CD4-positive, alpha-beta T cell (primary cell): ENCODE data around the gene CAMTA1. TPM values are rescaled to one million over a fixed set of nuclear protein-coding genes. Genes with fewer than 3 reads are reported as not detected.

Source experiments
- ATAC-seq: fragments of 200-7000 bp; cut with Tn5 transposase; one replicate; pipeline ENCODE4 v1.10.0; 2022; ENCODE audit warnings: mild to moderate bottlenecking; ENCODE audit not compliant: poor library complexity
- CTCF ChIA-PET: fragments of 350-600 bp; sonication (Branson Sonifier 250); formaldehyde crosslinking; loops from one replicate; lab custom pipeline; 2021; ENCODE audit warnings: antibody characterized with exemption, inconsistent platforms; lab: Charles Lee
- POLR2A ChIA-PET: fragments of 350-600 bp; sonication (Branson Sonifier 250); formaldehyde crosslinking; loops from one replicate; lab custom pipeline; 2021; ENCODE audit warnings: antibody characterized with exemption, inconsistent platforms; lab: Charles Lee
- DNase-seq, 14 experiments: peaks; one replicate each; pipeline ENCODE4 v3.0.0-alpha.2; 2013 to 2020; ENCODE audit warnings: mixed read lengths in 2 of 14
- H3K27ac ChIP-seq, 2 donors: one replicate each; pipeline versions ENCODE4 v1.5.1 to v1.7.0; 2013; ENCODE audit warnings: low read length in 2 of 2, low read depth in 1 of 2, mild to moderate bottlenecking in 1 of 2
- H3K27me3 ChIP-seq, 2 experiments: 1 replicate in 1 of 2; 2 replicates in 1 of 2; pipeline versions ENCODE4 v1.6.1 to v1.7.0; 2013; ENCODE audit warnings: low read length in 2 of 2, control low read depth in 1 of 2, mild to moderate bottlenecking in 1 of 2, moderate library complexity in 1 of 2; ENCODE audit not compliant: insufficient read depth in 2 of 2, control insufficient read depth in 1 of 2
- H3K36me3 ChIP-seq: one replicate; pipeline ENCODE4 v1.6.1; 2013; ENCODE audit warnings: low read length, control low read depth; ENCODE audit not compliant: insufficient read depth
- H3K4me1 ChIP-seq: one replicate; pipeline ENCODE4 v1.6.1; 2013; ENCODE audit warnings: low read length, control low read depth; ENCODE audit not compliant: insufficient read depth
- H3K4me3 ChIP-seq: one replicate; pipeline ENCODE4 v1.5.1; 2013; ENCODE audit warnings: mild to moderate bottlenecking, low read length, moderate library complexity
- H3K9me3 ChIP-seq, 2 experiments: 1 replicate in 1 of 2; 2 replicates in 1 of 2; pipeline versions ENCODE4 v1.6.1 to v1.7.0; 2013; ENCODE audit warnings: low read length in 2 of 2, mild to moderate bottlenecking in 2 of 2, control low read depth in 1 of 2, moderate library complexity in 1 of 2; ENCODE audit not compliant: control insufficient read depth in 1 of 2, insufficient read depth in 1 of 2
- H3K27ac Mint-ChIP-seq: one replicate; pipeline ENCODE4 v1.8.0; 2020; ENCODE audit warnings: mixed read lengths
- H3K27me3 Mint-ChIP-seq: one replicate; pipeline ENCODE4 v1.8.0; 2021; ENCODE audit warnings: mixed read lengths
- H3K36me3 Mint-ChIP-seq: one replicate; pipeline ENCODE4 v1.8.0; 2021; ENCODE audit warnings: low read depth, mixed read lengths
- H3K4me1 Mint-ChIP-seq: one replicate; pipeline ENCODE4 v1.8.0; 2021; ENCODE audit warnings: low read depth, mixed read lengths
- H3K4me3 Mint-ChIP-seq: one replicate; pipeline ENCODE4 v1.8.0; 2020; ENCODE audit warnings: mild to moderate bottlenecking, mixed read lengths
- H3K9me3 Mint-ChIP-seq: one replicate; pipeline ENCODE4 v1.8.0; 2020; ENCODE audit warnings: mixed read lengths
- intact Hi-C, 2 experiments: fragments of 100-400 bp; cut with DNase I in 1 of 2; cut with micrococcal nuclease in 1 of 2; formaldehyde crosslinking; loops; one replicate each; pipeline versions ENCODE4 v1.15.1 to v1.9.0; 2023 to 2025; cut with DNase I, micrococcal nuclease
- total RNA-seq, 174 experiments: library from RNA in 2 of 174; stranded (reverse) in 2 of 174; gene quantifications; one replicate each; pipeline ENCODE4 v1.2.3 and lab custom pipeline; 2021 to 2026
- TF ChIP-seq, protein P1 (sequence below): fragments of 200-600 bp; IDR thresholded peaks from one replicate; pipeline ENCODE4 v1.8.0; 2022; ENCODE audit warnings: antibody characterized with exemption, mild to moderate bottlenecking

CAMTA1 gene
- total RNA-seq, 2 experiments from 2014 or later = 38.6 to 39.3 TPM

GRCh38 chr1:7435276-7436055 lies 650.2 kb downstream of the CAMTA1 start:
- DNase-seq (no peak), ATAC-seq (no peak)
- ChIA-PET CTCF (no interaction called here), POLR2A (no interaction called here)
- peaks cover 5% of the 10 kb centered on the region for H3K27me3 Mint-ChIP-seq
- no peaks in the 10 kb centered on the region for H3K4me1 Mint-ChIP-seq
- TF ChIP-seq, protein P1, sequence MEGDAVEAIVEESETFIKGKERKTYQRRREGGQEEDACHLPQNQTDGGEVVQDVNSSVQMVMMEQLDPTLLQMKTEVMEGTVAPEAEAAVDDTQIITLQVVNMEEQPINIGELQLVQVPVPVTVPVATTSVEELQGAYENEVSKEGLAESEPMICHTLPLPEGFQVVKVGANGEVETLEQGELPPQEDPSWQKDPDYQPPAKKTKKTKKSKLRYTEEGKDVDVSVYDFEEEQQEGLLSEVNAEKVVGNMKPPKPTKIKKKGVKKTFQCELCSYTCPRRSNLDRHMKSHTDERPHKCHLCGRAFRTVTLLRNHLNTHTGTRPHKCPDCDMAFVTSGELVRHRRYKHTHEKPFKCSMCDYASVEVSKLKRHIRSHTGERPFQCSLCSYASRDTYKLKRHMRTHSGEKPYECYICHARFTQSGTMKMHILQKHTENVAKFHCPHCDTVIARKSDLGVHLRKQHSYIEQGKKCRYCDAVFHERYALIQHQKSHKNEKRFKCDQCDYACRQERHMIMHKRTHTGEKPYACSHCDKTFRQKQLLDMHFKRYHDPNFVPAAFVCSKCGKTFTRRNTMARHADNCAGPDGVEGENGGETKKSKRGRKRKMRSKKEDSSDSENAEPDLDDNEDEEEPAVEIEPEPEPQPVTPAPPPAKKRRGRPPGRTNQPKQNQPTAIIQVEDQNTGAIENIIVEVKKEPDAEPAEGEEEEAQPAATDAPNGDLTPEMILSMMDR = no peak
- peaks cover 0 to 38% of the 10 kb centered on the region in 2 experiments for H3K9me3 ChIP-seq
- H3K27ac Mint-ChIP-seq = no peak overlapping the region
- no peaks in the 10 kb centered on the region for H3K4me1 ChIP-seq
- no peaks in the 10 kb centered on the region for H3K36me3 ChIP-seq
- intact Hi-C loops = no loop called here
- H3K4me3 Mint-ChIP-seq = no peak overlapping the region
- no peaks in the 10 kb centered on the region for H3K27me3 ChIP-seq
- no peak overlapping the region for H3K4me3 ChIP-seq
- H3K9me3 Mint-ChIP-seq = no peaks in the 10 kb centered on the region
- H3K27ac ChIP-seq = no peak overlapping the region
- H3K36me3 Mint-ChIP-seq = no peaks in the 10 kb centered on the region

- Histone ChIP-seq H3K4me3 (no peak overlapping the region), H3K9me3 (peaks cover 0 to 35% of the 10 kb centered on the region in 2 experiments), H3K27ac (no peak overlapping the region), H3K27me3 (no peaks in the 10 kb centered on the region), H3K36me3 (no peaks in the 10 kb centered on the region), H3K4me1 (no peaks in the 10 kb centered on the region)
- no peak overlapping the region for H3K4me3 Mint-ChIP-seq
- DNase-seq = no peak
- ChIA-PET CTCF (no interaction called here), POLR2A (no interaction called here)
- ATAC-seq = no peak
- intact Hi-C loops = no loop called here
- no peaks in the 10 kb centered on the region for H3K36me3 Mint-ChIP-seq
- H3K27me3 Mint-ChIP-seq = peaks cover 5% of the 10 kb centered on the region
- H3K4me1 Mint-ChIP-seq = no peaks in the 10 kb centered on the region
- no peak overlapping the region for H3K27ac Mint-ChIP-seq
- TF ChIP-seq, protein P1 = no peak
- H3K9me3 Mint-ChIP-seq = no peaks in the 10 kb centered on the region
Observed at GRCh38 chr1:7436056-7437005, 651.1 kb downstream of the CAMTA1 start.

GRCh38 chr1:7437036-7437435 lies 651.8 kb downstream of the CAMTA1 start:
- H3K4me1 ChIP-seq = no peaks in the 10 kb centered on the region
- POLR2A ChIA-PET = no interaction called here
- CTCF ChIA-PET = no interaction called here
- intact Hi-C loops = no loop called here
- no peaks in the 10 kb centered on the region for H3K27me3 ChIP-seq
- H3K4me1 Mint-ChIP-seq = no peaks in the 10 kb centered on the region
- no peak overlapping the region for H3K27ac ChIP-seq
- TF ChIP-seq, protein P1 = no peak
- H3K9me3 Mint-ChIP-seq = no peaks in the 10 kb centered on the region
- H3K4me3 Mint-ChIP-seq = no peak overlapping the region
- peaks cover 0 to 31% of the 10 kb centered on the region in 2 experiments for H3K9me3 ChIP-seq
- DNase-seq (no peak), ATAC-seq (no peak)
- peaks cover 5% of the 10 kb centered on the region for H3K27me3 Mint-ChIP-seq
- no peak overlapping the region for H3K27ac Mint-ChIP-seq
- no peaks in the 10 kb centered on the region for H3K36me3 Mint-ChIP-seq
- H3K4me3 ChIP-seq = no peak overlapping the region
- no peaks in the 10 kb centered on the region for H3K36me3 ChIP-seq
